ENCODE results near the gene RAB8B.

RAB8B gene

DNA sequence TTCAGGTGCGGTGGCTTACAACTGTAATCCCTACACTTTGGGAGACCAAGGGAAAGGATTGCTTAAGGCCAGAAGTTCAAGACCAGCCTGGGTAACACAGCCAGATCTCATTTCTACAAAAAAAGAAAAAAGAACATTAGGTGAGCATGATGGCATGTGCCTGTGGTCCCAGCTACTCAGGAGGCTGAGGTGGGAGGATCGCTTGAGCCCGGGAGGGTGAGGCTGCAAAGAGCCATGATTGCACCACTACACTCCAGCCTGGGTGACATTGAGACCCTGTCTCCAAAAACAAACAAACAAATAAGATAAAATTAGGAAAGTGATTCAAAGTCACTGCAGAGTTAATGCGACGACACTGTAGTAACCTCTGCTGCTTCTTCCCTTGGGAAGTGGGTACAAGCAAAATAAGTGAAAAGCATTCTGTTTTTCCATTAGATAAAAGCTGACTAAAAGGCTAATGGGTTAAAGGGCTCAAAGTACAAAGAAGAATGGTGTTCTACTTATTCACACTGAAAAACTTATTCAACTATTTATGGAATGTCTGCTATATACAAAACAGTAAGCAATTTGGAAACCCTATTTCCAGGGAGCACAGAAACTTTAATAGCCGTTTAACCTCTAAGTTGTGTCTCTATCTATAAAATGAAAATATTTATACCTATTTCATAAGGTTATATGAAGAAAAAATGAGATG is 24.1 kb upstream of the RAB8B start:
- TF ChIP-seq, protein P1, sequence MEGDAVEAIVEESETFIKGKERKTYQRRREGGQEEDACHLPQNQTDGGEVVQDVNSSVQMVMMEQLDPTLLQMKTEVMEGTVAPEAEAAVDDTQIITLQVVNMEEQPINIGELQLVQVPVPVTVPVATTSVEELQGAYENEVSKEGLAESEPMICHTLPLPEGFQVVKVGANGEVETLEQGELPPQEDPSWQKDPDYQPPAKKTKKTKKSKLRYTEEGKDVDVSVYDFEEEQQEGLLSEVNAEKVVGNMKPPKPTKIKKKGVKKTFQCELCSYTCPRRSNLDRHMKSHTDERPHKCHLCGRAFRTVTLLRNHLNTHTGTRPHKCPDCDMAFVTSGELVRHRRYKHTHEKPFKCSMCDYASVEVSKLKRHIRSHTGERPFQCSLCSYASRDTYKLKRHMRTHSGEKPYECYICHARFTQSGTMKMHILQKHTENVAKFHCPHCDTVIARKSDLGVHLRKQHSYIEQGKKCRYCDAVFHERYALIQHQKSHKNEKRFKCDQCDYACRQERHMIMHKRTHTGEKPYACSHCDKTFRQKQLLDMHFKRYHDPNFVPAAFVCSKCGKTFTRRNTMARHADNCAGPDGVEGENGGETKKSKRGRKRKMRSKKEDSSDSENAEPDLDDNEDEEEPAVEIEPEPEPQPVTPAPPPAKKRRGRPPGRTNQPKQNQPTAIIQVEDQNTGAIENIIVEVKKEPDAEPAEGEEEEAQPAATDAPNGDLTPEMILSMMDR (IDR thresholded peaks at IDR 0.05; ENCODE audit: insufficient read depth, low read depth, low read length, missing control alignments): no peak
- no peak for DNase-seq (ENCODE audit: low read depth)

DNA sequence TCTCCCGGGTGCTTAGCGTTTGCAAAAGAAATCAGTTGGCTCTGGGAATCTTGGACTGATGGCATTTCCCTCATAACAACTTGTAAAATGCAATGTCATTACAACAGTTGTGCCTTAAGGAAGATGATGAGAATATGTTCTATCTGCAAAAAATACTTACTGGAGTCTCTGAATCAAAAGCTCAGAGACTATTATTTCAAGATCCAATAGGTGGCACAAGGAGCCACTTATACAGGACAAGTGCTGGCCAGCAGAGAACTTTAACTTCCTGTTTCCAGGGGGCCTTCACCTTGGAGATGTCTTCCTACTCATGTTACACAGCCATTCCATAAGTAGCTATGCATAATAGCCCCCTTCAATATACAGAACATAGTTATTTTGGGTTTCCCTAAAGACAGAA is 23.2 kb upstream of the RAB8B start:
- no peak for DNase-seq (ENCODE audit: low read depth)
- TF ChIP-seq, protein P1 (IDR thresholded peaks at IDR 0.05; ENCODE audit: insufficient read depth, low read depth, low read length, missing control alignments): peak; percentile 11
- no peak overlapping the region for H3K4me3 ChIP-seq (ENCODE audit: low read length)

More for the DNA sequence above, 24.1 kb upstream of the RAB8B start:
- no peak overlapping the region for H3K4me3 ChIP-seq (ENCODE audit: low read length)

DNA sequence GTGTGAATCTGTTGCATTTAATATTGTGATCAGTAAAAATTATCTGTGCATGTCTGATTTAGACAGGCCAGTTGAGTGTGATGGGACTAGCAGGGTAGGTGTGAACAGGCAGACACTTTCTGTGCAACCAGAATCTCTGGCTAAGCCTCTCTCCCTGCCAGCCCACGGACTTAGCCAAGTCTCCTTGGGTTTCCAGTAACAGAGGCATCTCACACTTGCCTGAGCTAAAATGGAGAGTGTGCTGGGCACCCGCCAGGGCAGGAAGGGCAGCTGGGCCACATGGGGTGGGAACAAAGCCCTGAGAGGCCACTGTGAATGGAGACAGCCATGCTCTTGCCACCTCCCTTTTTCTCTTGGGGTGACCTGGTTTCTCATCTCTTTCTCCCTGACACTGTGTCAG is 19.6 kb upstream of the RAB8B start:
- no peak for DNase-seq (ENCODE audit: low read depth)
- no peak overlapping the region for H3K4me3 ChIP-seq (ENCODE audit: low read length)
- TF ChIP-seq, protein P1 (IDR thresholded peaks at IDR 0.05; ENCODE audit: insufficient read depth, low read depth, low read length, missing control alignments): no peak

DNA sequence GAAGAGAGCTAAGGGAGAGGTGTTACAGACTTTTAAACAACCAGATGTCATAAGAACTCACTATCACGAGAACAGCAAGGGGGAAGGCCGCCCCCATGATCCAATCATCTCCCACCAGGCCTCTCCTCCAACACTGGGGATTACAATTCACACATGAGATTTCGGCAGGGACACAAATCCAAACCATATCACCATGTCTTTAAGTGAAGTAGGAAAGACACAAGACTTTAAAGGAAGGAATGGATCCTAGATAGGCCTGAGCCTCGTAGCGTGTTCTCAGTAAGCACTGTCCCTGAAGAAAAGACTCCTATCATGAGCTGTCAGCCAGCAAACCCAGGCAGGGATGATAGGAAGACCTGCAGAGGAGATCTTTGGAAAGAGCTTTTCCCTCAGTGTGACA is 17.0 kb upstream of the RAB8B start:
- H3K4me3 ChIP-seq (ENCODE audit: low read length): no peak overlapping the region
- TF ChIP-seq, protein P1 (IDR thresholded peaks at IDR 0.05; ENCODE audit: insufficient read depth, low read depth, low read length, missing control alignments): no peak
- no peak for DNase-seq (ENCODE audit: low read depth)

DNA sequence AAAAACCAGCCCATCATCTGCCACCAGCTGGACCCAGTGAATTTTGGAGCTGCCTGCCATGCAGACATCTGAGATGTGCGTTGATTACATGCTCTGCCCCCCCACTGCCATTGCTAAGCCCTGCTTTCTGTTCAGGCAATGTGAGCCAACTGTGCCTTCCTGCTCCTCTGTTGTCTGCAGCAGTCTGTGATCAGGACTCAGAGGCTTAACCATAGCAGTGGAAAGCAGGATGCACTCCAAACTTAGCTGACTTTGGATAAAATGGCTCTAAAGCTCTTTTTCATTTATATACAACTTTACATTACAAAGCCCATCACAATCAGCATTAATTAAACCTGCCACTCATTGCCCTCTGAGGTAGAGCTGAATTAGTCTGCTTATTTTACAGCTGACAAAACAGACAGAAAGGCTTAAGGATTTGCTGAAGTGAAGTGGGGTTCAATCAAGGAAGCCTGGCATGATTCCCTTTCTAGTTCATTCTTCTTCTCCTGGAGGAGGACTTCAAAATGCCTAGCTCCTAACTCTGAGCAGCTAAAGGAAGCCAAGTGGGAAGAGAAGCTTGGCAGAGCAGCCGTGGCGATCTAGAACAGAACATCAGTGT is 16.5 kb upstream of the RAB8B start:
- no peak overlapping the region for H3K4me3 ChIP-seq (ENCODE audit: low read length)
- no peak for DNase-seq (ENCODE audit: low read depth)
- TF ChIP-seq, protein P1 (IDR thresholded peaks at IDR 0.05; ENCODE audit: insufficient read depth, low read depth, low read length, missing control alignments): no peak

DNA sequence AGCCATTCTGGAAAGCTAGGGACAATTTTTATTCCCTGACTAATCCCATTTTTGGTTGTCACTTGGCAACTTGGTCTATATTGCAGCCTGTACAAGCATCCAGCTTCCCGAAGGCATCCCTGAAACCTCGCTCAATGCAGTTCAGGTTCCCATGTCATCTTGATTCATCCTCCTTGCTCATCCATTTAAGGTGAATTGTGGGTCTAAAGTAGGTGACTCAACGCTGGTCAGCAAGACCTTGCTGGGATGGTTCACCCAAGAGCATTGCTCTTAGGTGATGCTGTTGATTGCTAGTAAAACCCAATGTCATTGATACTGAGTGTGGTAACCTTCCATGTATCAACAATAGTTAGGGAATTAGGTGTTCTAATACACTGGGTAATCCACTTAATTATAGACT is 13.1 kb upstream of the RAB8B start:
- no peak overlapping the region for H3K4me3 ChIP-seq (ENCODE audit: low read length)
- TF ChIP-seq, protein P1 (IDR thresholded peaks at IDR 0.05; ENCODE audit: insufficient read depth, low read depth, low read length, missing control alignments): no peak
- peak; percentile 93 for DNase-seq (ENCODE audit: low read depth)

DNA sequence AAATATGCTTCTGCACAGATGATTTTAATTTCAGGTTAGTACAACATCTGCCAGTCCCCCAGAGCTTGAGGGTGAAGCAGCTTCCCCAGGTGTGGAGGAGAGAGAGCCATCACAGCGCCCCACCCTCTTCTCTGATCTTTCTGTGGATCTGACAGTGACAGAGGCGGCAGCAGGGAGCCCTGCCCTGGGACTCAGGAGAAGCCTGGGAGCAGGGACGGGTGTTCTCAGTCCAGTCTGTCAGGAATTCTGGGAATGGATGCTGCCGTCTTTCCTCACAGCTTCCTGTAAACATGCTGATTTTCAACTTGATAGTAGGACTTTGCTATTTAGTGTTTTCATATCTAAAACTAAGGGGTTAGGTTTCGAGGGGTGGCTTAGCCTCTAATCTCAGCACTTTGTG is 11.4 kb upstream of the RAB8B start:
- TF ChIP-seq, protein P1 (IDR thresholded peaks at IDR 0.05; ENCODE audit: insufficient read depth, low read depth, low read length, missing control alignments): no peak
- H3K4me3 ChIP-seq (ENCODE audit: low read length): no peak overlapping the region
- DNase-seq (ENCODE audit: low read depth): no peak

Data from epithelial cell of esophagus (primary cell).